ENCODE measurements around the gene TMPRSS7.

Gene TMPRSS7

DNA sequence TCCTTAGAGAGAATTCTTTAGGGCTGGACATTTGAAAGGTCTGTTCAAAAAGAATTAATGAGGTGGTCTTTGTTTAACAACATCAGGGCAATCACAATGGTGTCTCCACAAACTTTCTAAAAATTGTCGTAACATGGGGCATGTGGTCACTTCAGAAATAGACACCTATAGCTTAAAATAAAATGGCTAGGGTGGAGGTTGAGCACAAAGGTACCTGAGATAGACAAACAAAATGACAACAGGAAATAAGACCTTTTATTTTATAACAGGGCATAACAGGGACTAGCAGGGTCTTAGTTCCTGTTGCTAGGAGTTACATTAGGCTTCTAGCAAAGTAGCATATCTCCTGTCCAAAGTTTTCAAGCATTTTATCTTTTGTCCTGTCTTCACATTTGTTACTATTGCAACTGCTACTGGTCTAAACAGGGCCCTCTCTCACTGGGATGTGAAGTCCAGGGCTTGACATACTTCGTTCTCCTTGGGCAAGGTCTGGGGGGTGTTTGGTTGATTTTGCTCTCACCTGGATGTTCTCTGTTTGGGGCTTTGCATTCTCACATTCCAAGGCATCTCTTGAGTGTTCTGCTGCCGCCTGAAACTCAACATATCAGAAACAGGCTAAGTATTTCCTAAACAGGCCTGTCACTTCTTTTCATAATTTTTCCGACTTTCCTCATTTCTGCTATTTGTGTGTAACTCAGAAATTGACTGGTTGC lies 95.5 kb downstream of the TMPRSS7 start:
- no peak for DNase-seq

GRCh38 chr3:112130638-112130993 lies 96.1 kb downstream of the TMPRSS7 start:
- DNase-seq: no peak
